ENCODE results near the gene SHISA6. TPM values are rescaled to one million over a fixed set of nuclear protein-coding genes. Genes with fewer than 3 reads are reported as not detected.

SHISA6 gene
- total RNA-seq, 2 experiments from 2014 or later = not detected

GRCh38 chr17:11245187-11245586 is 4.2 kb downstream of the SHISA6 start:
- Histone ChIP-seq H3K9me2 (ENCODE audit: insufficient read depth, low read length) (no peaks in the 10 kb centered on the region), H3K4me2 (ENCODE audit: low read length) (no peak overlapping the region), H3K4me3 (ENCODE audit: low read depth, low read length, poor library complexity, severe bottlenecking) (no peak overlapping the region), H3K36me3 (ENCODE audit: insufficient read depth, low read length) (no peaks in the 10 kb centered on the region), H3K79me2 (ENCODE audit: insufficient read depth, low read depth, low read length) (no peaks in the 10 kb centered on the region), H4K20me1 (ENCODE audit: insufficient read depth, low read length) (no peaks in the 10 kb centered on the region), H3K27ac (ENCODE audit: low read depth, low read length, poor library complexity, severe bottlenecking) (no peak overlapping the region), H2AFZ (ENCODE audit: low read length) (no peak overlapping the region), H3K4me1 (ENCODE audit: insufficient read depth, low read length, poor library complexity, severe bottlenecking) (no peaks in the 10 kb centered on the region), H3K9me3 (ENCODE audit: low read length) (no peaks in the 10 kb centered on the region)
- ChIA-PET CTCF (ENCODE audit: unreplicated experiment) (no interaction called here), POLR2A (interaction anchor here (0.9 kb wide), 1 partner anchor 44 kb away, joined by 4 read pairs; no protein-coding TSS in a partner anchor)
- no TSS peak for BruUV-seq (replicated peaks)
- intact Hi-C loops (cut with micrococcal nuclease; ENCODE audit: unreplicated experiment) = no loop called here
- DNase-seq (ENCODE audit: low spot score) = no peak
- TF ChIP-seq EZH2phosphoT487 (IDR thresholded peaks at IDR 0.05; ENCODE audit: borderline replicate concordance, low read depth, low read length) (no peak), CTCF (conservative IDR thresholded peaks at IDR 0.05; ENCODE audit: low read length) (no peak)

- Histone ChIP-seq H3K27ac (ENCODE audit: low read depth, low read length, poor library complexity, severe bottlenecking) (no peak overlapping the region), H3K79me2 (ENCODE audit: insufficient read depth, low read depth, low read length) (no peaks in the 10 kb centered on the region), H3K4me3 (ENCODE audit: low read depth, low read length, poor library complexity, severe bottlenecking) (no peak overlapping the region), H4K20me1 (ENCODE audit: insufficient read depth, low read length) (no peaks in the 10 kb centered on the region), H3K9me3 (ENCODE audit: low read length) (no peaks in the 10 kb centered on the region), H3K4me2 (ENCODE audit: low read length) (no peak overlapping the region), H3K4me1 (ENCODE audit: insufficient read depth, low read length, poor library complexity, severe bottlenecking) (no peaks in the 10 kb centered on the region), H3K9me2 (ENCODE audit: insufficient read depth, low read length) (no peaks in the 10 kb centered on the region), H2AFZ (ENCODE audit: low read length) (no peak overlapping the region), H3K36me3 (ENCODE audit: insufficient read depth, low read length) (no peaks in the 10 kb centered on the region)
- BruUV-seq (replicated peaks) = no TSS peak
- ChIA-PET CTCF (ENCODE audit: unreplicated experiment) (no interaction called here), POLR2A (interaction anchor here (0.9 kb wide), 1 partner anchor 43 kb away, joined by 4 read pairs; no protein-coding TSS in a partner anchor)
- DNase-seq (ENCODE audit: low spot score) = no peak
- TF ChIP-seq EZH2phosphoT487 (IDR thresholded peaks at IDR 0.05; ENCODE audit: borderline replicate concordance, low read depth, low read length) = no peak
- no peak for TF ChIP-seq CTCF (conservative IDR thresholded peaks at IDR 0.05; ENCODE audit: low read length)
- intact Hi-C loops (cut with micrococcal nuclease; ENCODE audit: unreplicated experiment) = no loop called here
These were observed 4.8 kb downstream of the SHISA6 start for GRCh38 chr17:11245791-11246190.

GRCh38 chr17:11250161-11250560 is 9.1 kb downstream of the SHISA6 start:
- H3K4me3 ChIP-seq (ENCODE audit: low read depth, low read length, poor library complexity, severe bottlenecking) = no peak overlapping the region
- H3K27ac ChIP-seq (ENCODE audit: low read depth, low read length, poor library complexity, severe bottlenecking) = no peak overlapping the region
- ChIA-PET POLR2A (no interaction called here), CTCF (ENCODE audit: unreplicated experiment) (no interaction called here)
- intact Hi-C loops (cut with micrococcal nuclease; ENCODE audit: unreplicated experiment) = no loop called here
- H3K4me2 ChIP-seq (ENCODE audit: low read length) = no peak overlapping the region
- no peak for DNase-seq (ENCODE audit: low spot score)
- H3K79me2 ChIP-seq (ENCODE audit: insufficient read depth, low read depth, low read length) = no peaks in the 10 kb centered on the region
- H2AFZ ChIP-seq (ENCODE audit: low read length) = no peak overlapping the region
- no peaks in the 10 kb centered on the region for H3K9me2 ChIP-seq (ENCODE audit: insufficient read depth, low read length)
- H3K4me1 ChIP-seq (ENCODE audit: insufficient read depth, low read length, poor library complexity, severe bottlenecking) = no peaks in the 10 kb centered on the region
- H3K36me3 ChIP-seq (ENCODE audit: insufficient read depth, low read length) = no peaks in the 10 kb centered on the region
- no peaks in the 10 kb centered on the region for H3K9me3 ChIP-seq (ENCODE audit: low read length)
- no peak for TF ChIP-seq CTCF (conservative IDR thresholded peaks at IDR 0.05; ENCODE audit: low read length)
- no peak for TF ChIP-seq EZH2phosphoT487 (IDR thresholded peaks at IDR 0.05; ENCODE audit: borderline replicate concordance, low read depth, low read length)
- BruUV-seq (replicated peaks) = no TSS peak
- H4K20me1 ChIP-seq (ENCODE audit: insufficient read depth, low read length) = no peaks in the 10 kb centered on the region
